Measurements from ENCODE around the gene BMERB1. TPM values are rescaled to one million over a fixed set of nuclear protein-coding genes. Genes with fewer than 3 reads are reported as not detected.
"Not testable (repeated sequence)": the region's sequence is repeated elsewhere in the genome, so short reads cannot be mapped to it uniquely, and the experiment has no call there.

BMERB1 gene
- total RNA-seq = 10 to 100 TPM in 1 of 2 donors, 1 to 10 TPM in 1; 6.3 to 10.4 TPM
- polyA plus RNA-seq (2013, experiment 1 of 2) = 35.8 TPM
- 35.6 TPM for polyA plus RNA-seq (2013, experiment 2 of 2)
- long read RNA-seq, experiment 1, partial matches to known transcripts = 0 of 3 reads
- long read RNA-seq, experiment 1, other reads (novel, unspliced or antisense) = 0 of 3 reads
- long read RNA-seq, experiment 2, transcript C16orf45-201 (6 exons, 2,404 nt) = major isoform, 22 of 30 reads
- long read RNA-seq, experiment 2, partial matches to known transcripts = 2 of 30 reads
- long read RNA-seq, experiment 2, other reads (novel, unspliced or antisense) = 6 of 30 reads
- long read RNA-seq, experiment 3, transcript C16orf45-201 (6 exons, 2,404 nt) = major isoform, 19 of 24 reads
- long read RNA-seq, experiment 3, partial matches to known transcripts = 1 of 24 reads
- long read RNA-seq, experiment 3, other reads (novel, unspliced or antisense) = 2 of 24 reads
- long read RNA-seq, experiment 4, transcript C16orf45-201 (6 exons, 2,404 nt) = major isoform, 21 of 25 reads
- long read RNA-seq, experiment 4, partial matches to known transcripts = 0 of 25 reads
- long read RNA-seq, experiment 4, other reads (novel, unspliced or antisense) = 3 of 25 reads

DNA sequence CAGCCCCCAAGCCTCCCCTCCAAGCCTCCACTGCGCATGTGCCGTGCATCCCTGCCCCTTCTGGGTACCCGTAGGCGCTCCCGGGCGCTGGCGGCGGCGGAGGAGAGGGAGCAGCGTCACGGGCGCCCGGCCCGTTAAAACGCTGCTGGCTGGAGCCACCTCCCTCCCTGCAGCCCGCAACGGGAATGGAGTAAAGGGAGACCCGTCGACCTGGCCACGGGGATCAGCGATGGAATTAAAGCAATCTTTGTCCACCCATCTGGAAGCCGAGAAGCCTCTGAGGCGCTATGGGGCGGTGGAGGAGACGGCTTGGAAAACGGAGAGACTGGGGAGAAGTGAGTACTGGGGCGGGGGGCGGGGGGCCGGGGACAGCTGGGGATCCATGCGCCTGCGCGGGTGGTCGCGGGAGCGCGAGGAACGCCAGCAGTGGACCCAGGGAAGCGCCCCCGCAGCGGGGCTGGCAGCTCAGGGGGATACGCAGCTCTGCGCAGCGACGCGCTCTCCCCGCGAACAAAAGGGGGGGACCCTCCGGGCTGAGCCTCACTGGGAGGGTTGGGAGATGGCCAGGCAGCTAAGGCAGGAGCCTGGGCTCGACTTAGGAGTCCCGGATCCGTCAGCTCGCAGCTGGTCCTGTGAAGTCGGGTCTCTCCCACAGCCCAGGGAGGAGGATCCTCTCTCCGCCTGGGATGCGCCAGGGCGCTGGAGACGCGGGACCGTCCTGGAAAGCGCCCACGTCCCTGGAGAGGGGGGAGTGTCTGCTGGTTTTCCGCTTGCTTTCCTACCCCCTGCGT lies at the start of gene BMERB1:
Gene BMERB1 (plus strand): TSS at position 164 of the 791 bp plus-strand sequence. CDS start 66 bp downstream, at position 230.
- Mint-ChIP-seq H3K4me1 (peaks cover 8% of the 10 kb centered on the region), H3K9me3 (no peaks in the 10 kb centered on the region), H3K27ac (no peak within 1 kb of the TSS), H3K36me3 (ENCODE audit: low read depth) (no peaks in the 10 kb centered on the region), H3K4me3 (peak within 1 kb of the TSS; percentile 68), H3K27me3 (ENCODE audit: insufficient read depth) (peaks cover 38% of the 10 kb centered on the region)
- TF ChIP-seq, protein P1, sequence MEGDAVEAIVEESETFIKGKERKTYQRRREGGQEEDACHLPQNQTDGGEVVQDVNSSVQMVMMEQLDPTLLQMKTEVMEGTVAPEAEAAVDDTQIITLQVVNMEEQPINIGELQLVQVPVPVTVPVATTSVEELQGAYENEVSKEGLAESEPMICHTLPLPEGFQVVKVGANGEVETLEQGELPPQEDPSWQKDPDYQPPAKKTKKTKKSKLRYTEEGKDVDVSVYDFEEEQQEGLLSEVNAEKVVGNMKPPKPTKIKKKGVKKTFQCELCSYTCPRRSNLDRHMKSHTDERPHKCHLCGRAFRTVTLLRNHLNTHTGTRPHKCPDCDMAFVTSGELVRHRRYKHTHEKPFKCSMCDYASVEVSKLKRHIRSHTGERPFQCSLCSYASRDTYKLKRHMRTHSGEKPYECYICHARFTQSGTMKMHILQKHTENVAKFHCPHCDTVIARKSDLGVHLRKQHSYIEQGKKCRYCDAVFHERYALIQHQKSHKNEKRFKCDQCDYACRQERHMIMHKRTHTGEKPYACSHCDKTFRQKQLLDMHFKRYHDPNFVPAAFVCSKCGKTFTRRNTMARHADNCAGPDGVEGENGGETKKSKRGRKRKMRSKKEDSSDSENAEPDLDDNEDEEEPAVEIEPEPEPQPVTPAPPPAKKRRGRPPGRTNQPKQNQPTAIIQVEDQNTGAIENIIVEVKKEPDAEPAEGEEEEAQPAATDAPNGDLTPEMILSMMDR (conservative IDR thresholded peaks at IDR 0.05) = no peak
- Histone ChIP-seq H3K9me3 (ENCODE audit: control insufficient read depth, low read length) (no peaks in the 10 kb centered on the region), H3K4me3 (ENCODE audit: low read length) (peak within 1 kb of the TSS; percentile 80), H3K36me3 (ENCODE audit: control insufficient read depth, insufficient read depth, low read length) (no peaks in the 10 kb centered on the region), H3K27ac (ENCODE audit: low read depth, low read length) (peak within 1 kb of the TSS; percentile 51), H3K27me3 (ENCODE audit: control insufficient read depth, insufficient read depth, low read length, poor library complexity, severe bottlenecking) (peaks cover 23% of the 10 kb centered on the region), H3K4me1 (ENCODE audit: control insufficient read depth, insufficient read depth, low read length) (no peaks in the 10 kb centered on the region), H3K9ac (ENCODE audit: extremely low read depth, low read length, poor library complexity, severe bottlenecking) (peak within 1 kb of the TSS; percentile 15)
- peak; percentile 89 for DNase-seq
- 0 to 1% methylated on average over 7 to 63 of the region's 63 CpGs for WGBS, 2 experiments (ENCODE audit: insufficient coverage in 1 of 2, insufficient read length in 1 of 2)

- H3K9me3 Mint-ChIP-seq = not testable (repeated sequence)
Measured at GRCh38 chr16:15388060-15388459, 46.3 kb upstream of the BMERB1 start.

DNA sequence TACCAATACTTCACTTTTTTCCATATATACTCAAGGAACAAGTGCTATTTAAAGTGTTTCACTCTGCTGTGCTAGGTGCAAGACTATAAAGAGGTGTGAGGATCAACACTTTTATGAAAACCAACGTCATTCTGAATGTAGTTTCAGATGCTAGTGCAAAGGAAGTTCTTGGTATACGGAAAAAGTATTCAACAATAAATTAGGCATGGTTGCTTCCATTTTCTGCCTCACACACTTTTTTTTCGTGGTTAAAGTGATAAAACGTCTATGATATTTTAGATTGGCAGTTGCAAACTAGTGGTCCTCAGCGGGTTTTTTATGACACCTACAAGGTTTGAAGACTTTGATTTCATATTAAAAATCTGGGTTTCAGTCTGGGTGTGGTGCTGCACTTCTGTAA lies 44.5 kb upstream of the BMERB1 start:
- not testable (repeated sequence) for H3K27me3 ChIP-seq (ENCODE audit: control insufficient read depth, insufficient read depth, low read length, poor library complexity, severe bottlenecking); H3K9me3 Mint-ChIP-seq; H3K27ac Mint-ChIP-seq; H3K27ac ChIP-seq (ENCODE audit: low read depth, low read length); H3K4me1 ChIP-seq (ENCODE audit: control insufficient read depth, insufficient read depth, low read length); H3K4me3 ChIP-seq (ENCODE audit: low read length); H3K9me3 ChIP-seq (ENCODE audit: control insufficient read depth, low read length); H3K9ac ChIP-seq (ENCODE audit: extremely low read depth, low read length, poor library complexity, severe bottlenecking); H3K4me1 Mint-ChIP-seq; H3K27me3 Mint-ChIP-seq (ENCODE audit: insufficient read depth); H3K4me3 Mint-ChIP-seq; H3K36me3 Mint-ChIP-seq (ENCODE audit: low read depth); DNase-seq; H3K36me3 ChIP-seq (ENCODE audit: control insufficient read depth, insufficient read depth, low read length)
- WGBS, 2 experiments (ENCODE audit: insufficient coverage in 1 of 2, insufficient read length in 1 of 2) = 92 to 94% methylated on average over 5 of the region's 5 CpGs

More at GRCh38 chr16:15388060-15388459, 46.3 kb upstream of the BMERB1 start:
- H3K27ac Mint-ChIP-seq; H3K36me3 Mint-ChIP-seq (ENCODE audit: low read depth); H3K4me1 Mint-ChIP-seq; H3K27me3 ChIP-seq (ENCODE audit: control insufficient read depth, insufficient read depth, low read length, poor library complexity, severe bottlenecking); DNase-seq; H3K4me3 ChIP-seq (ENCODE audit: low read length); H3K27ac ChIP-seq (ENCODE audit: low read depth, low read length); H3K9me3 ChIP-seq (ENCODE audit: control insufficient read depth, low read length); H3K4me1 ChIP-seq (ENCODE audit: control insufficient read depth, insufficient read depth, low read length); H3K9ac ChIP-seq (ENCODE audit: extremely low read depth, low read length, poor library complexity, severe bottlenecking); H3K27me3 Mint-ChIP-seq (ENCODE audit: insufficient read depth); H3K4me3 Mint-ChIP-seq; H3K36me3 ChIP-seq (ENCODE audit: control insufficient read depth, insufficient read depth, low read length): not testable (repeated sequence)
- 91% methylated on average over 5 of the region's 6 CpGs; no CpG with 5 or more reads in 1 of the 2 experiments for WGBS, 2 experiments (ENCODE audit: insufficient coverage in 1 of 2, insufficient read length in 1 of 2)

DNA sequence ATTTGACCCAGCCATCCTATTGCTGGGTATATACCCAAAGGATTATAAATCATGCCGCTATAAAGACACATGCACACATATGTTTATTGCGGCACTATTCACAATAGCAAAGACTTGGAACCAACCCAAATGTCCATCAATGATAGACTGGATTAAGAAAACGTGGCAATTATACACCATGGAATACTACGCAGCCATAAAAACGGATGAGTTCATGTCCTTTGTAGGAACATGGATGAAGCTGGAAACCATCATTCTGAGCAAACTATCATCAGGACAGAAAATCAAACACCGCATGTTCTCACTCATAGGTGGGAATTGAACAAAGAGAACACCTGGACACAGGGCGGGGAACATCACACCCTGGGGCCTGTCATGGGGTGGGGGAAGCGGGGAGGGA lies 41.4 kb upstream of the BMERB1 start:
- not testable (repeated sequence) for H3K36me3 ChIP-seq (ENCODE audit: control insufficient read depth, insufficient read depth, low read length); DNase-seq; H3K36me3 Mint-ChIP-seq (ENCODE audit: low read depth); H3K9me3 Mint-ChIP-seq; H3K4me3 Mint-ChIP-seq; H3K4me1 Mint-ChIP-seq; H3K4me1 ChIP-seq (ENCODE audit: control insufficient read depth, insufficient read depth, low read length); H3K27ac Mint-ChIP-seq; H3K4me3 ChIP-seq (ENCODE audit: low read length); H3K9me3 ChIP-seq (ENCODE audit: control insufficient read depth, low read length); H3K9ac ChIP-seq (ENCODE audit: extremely low read depth, low read length, poor library complexity, severe bottlenecking); H3K27ac ChIP-seq (ENCODE audit: low read depth, low read length)
- peaks cover 13% of the 10 kb centered on the region for H3K27me3 ChIP-seq (ENCODE audit: control insufficient read depth, insufficient read depth, low read length, poor library complexity, severe bottlenecking)
- 89 to 100% methylated on average over 1 to 6 of the region's 8 CpGs for WGBS, 2 experiments (ENCODE audit: insufficient coverage in 1 of 2, insufficient read length in 1 of 2)
- peaks cover 20% of the 10 kb centered on the region for H3K27me3 Mint-ChIP-seq (ENCODE audit: insufficient read depth)
